ENCODE measurements around the gene SEC61G. TPM values are rescaled to one million over a fixed set of nuclear protein-coding genes. Genes with fewer than 3 reads are reported as not detected.

SEC61G gene
- total RNA-seq, 1 experiment from 2014 or later = 176 TPM

DNA sequence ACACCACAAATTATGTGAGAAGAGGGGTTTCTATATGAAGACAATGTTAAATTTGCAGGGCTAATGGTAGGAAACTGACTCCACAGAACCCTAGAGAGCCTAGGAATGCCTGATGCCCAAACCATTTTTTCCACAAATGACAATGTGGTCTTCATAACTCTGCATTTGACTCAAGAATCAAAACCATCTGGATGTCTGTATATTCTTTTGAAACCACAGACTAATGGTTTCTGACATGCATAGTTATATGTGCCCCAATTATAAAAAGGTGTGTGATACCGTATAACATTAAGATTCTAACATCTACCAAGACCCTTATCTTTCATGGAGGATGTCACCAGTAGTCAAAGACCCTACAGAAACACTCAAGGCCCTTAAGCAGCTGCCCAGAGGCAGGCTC, 20.3 kb downstream of the SEC61G start:
- Histone ChIP-seq H2BK120ac (ENCODE audit: low read depth, low read length, poor library complexity, severe bottlenecking) (no peak overlapping the region), H3K79me2 (ENCODE audit: insufficient read depth, low read length) (no peaks in the 10 kb centered on the region), H4K8ac (replicated peaks; ENCODE audit: insufficient read length, low read depth, low read length) (no peak overlapping the region), H3K27ac (ENCODE audit: insufficient read length, low read depth, low read length) (no peak overlapping the region), H4K5ac (ENCODE audit: insufficient read length, low read depth, low read length) (no peak overlapping the region), H2BK20ac (ENCODE audit: low read depth, low read length, poor library complexity, severe bottlenecking) (no peak overlapping the region), H3K4me1 (ENCODE audit: insufficient read depth, low read length) (no peaks in the 10 kb centered on the region), H3K79me1 (ENCODE audit: insufficient read depth, low read depth, low read length, poor library complexity, severe bottlenecking) (no peaks in the 10 kb centered on the region), H3K23me2 (ENCODE audit: insufficient read length, low read depth, low read length, poor library complexity, severe bottlenecking) (no peaks in the 10 kb centered on the region), H2BK5ac (ENCODE audit: insufficient read length, low read length) (no peak overlapping the region), H2AK5ac (ENCODE audit: insufficient read length, low read length) (no peak overlapping the region), H4K20me1 (ENCODE audit: control insufficient read depth, insufficient read depth, insufficient read length) (no peaks in the 10 kb centered on the region), H3K18ac (ENCODE audit: insufficient read length, low read depth, low read length) (no peak overlapping the region), H3K4me2 (ENCODE audit: insufficient read depth, insufficient read length, low read length) (no peak overlapping the region), H2AFZ (ENCODE audit: low read length) (no peak overlapping the region), H3K27me3 (ENCODE audit: insufficient read depth, low read length) (no peaks in the 10 kb centered on the region), H2BK15ac (ENCODE audit: low read depth, low read length) (no peak overlapping the region), H3K9ac (ENCODE audit: extremely low read depth, insufficient read length, low read length) (no peak overlapping the region), H3K9me3 (ENCODE audit: control insufficient read depth, low read depth, low read length) (no peaks in the 10 kb centered on the region), H3T11ph (ENCODE audit: low read length) (no peak overlapping the region), H3K56ac (ENCODE audit: insufficient read length, low read depth, low read length) (no peak overlapping the region), H3K23ac (ENCODE audit: insufficient read length, low read depth, low read length) (no peak overlapping the region), H3K14ac (ENCODE audit: insufficient read depth, low read length) (no peak overlapping the region), H3K4ac (ENCODE audit: low read depth, low read length) (no peak overlapping the region), H4K91ac (ENCODE audit: insufficient read length, low read depth, low read length) (no peak overlapping the region), H2BK12ac (ENCODE audit: insufficient read length, low read depth, low read length) (no peak overlapping the region)
- Mint-ChIP-seq H3K27ac (no peak overlapping the region), H3K9me3 (peaks cover 4% of the 10 kb centered on the region in 2 experiments; a peak in 3 of 5 replicates), H3K4me1 (no peaks in the 10 kb centered on the region), H3K27me3 (ENCODE audit: low read depth) (no peaks in the 10 kb centered on the region; the same call in 1 of the 2 replicates), H3K4me3 (no peak overlapping the region), H3K36me3 (ENCODE audit: insufficient read depth in 1 of 3, low read depth in 3 of 3) (peaks cover 0 to 4% (median 3%) of the 10 kb centered on the region in 3 experiments; a peak in 2 of 7 replicates)
- no peak for DNase-seq
- WGBS (ENCODE audit: extremely low coverage, insufficient read length, low lambda C conversion rate) = no CpG with 5 or more reads among the region's 1 CpG
- TF ChIP-seq, protein P1, sequence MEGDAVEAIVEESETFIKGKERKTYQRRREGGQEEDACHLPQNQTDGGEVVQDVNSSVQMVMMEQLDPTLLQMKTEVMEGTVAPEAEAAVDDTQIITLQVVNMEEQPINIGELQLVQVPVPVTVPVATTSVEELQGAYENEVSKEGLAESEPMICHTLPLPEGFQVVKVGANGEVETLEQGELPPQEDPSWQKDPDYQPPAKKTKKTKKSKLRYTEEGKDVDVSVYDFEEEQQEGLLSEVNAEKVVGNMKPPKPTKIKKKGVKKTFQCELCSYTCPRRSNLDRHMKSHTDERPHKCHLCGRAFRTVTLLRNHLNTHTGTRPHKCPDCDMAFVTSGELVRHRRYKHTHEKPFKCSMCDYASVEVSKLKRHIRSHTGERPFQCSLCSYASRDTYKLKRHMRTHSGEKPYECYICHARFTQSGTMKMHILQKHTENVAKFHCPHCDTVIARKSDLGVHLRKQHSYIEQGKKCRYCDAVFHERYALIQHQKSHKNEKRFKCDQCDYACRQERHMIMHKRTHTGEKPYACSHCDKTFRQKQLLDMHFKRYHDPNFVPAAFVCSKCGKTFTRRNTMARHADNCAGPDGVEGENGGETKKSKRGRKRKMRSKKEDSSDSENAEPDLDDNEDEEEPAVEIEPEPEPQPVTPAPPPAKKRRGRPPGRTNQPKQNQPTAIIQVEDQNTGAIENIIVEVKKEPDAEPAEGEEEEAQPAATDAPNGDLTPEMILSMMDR (conservative IDR thresholded peaks at IDR 0.05) = no peak
